Endothelial cell of umbilical vein (primary cell): ENCODE measurements around the gene CLDN9. TPM values are rescaled to one million over a fixed set of nuclear protein-coding genes. Genes with fewer than 3 reads are reported as not detected.

Source experiments
- BruUV-seq: library from RNA; stranded (reverse); fragments of 400-500 nt; replicated peaks from 2 replicates; lab custom pipeline; 2021; lab: Mats Ljungman, UMichigan
- CTCF ChIA-PET: fragments of 300-600, 350-600 bp; sonication (Branson Sonifier 250); formaldehyde crosslinking; loops from one replicate; lab custom pipeline; 2021; ENCODE audit warnings: antibody characterized with exemption, inconsistent platforms; lab: Charles Lee
- POLR2A ChIA-PET: fragments of 300-600, 350-600 bp; sonication (Branson Sonifier 250); formaldehyde crosslinking; loops from one replicate; lab custom pipeline; 2021; ENCODE audit warnings: antibody characterized with exemption, inconsistent platforms; lab: Charles Lee
- DNase-seq: peaks from one replicate; pipeline ENCODE4 v3.0.0-alpha.2; 2011; ENCODE audit warnings: low read depth, low spot score
- FAIRE-seq: peaks from 2 replicates; lab custom pipeline; 2011; peaks lifted over from hg19 to GRCh38; lab: Jason Lieb, UNC
- H2AFZ ChIP-seq: 2 replicates; pipeline ENCODE4 v1.6.0; 2012; ENCODE audit warnings: low read depth, low read length, control low read depth, inconsistent platforms
- H3K27ac ChIP-seq: 2 replicates; pipeline ENCODE4 v1.5.1; 2011; ENCODE audit warnings: low read depth, mild to moderate bottlenecking, control low read depth, low read length, moderate library complexity; ENCODE audit not compliant: insufficient read depth
- H3K27me3 ChIP-seq, 2 experiments: 2 replicates each; pipeline versions ENCODE4 v1.6.0 to v1.6.1; 2011; ENCODE audit warnings: low read length in 2 of 2, mixed read lengths in 1 of 2; ENCODE audit not compliant: control insufficient read depth in 2 of 2, insufficient read depth in 2 of 2
- H3K36me3 ChIP-seq, 2 experiments: 2 replicates in 1 of 2; 3 replicates in 1 of 2; pipeline ENCODE4 v1.5.1; 2011; ENCODE audit warnings: low read length in 2 of 2, mild to moderate bottlenecking in 1 of 2, moderate library complexity in 1 of 2; ENCODE audit not compliant: control insufficient read depth in 2 of 2, insufficient read depth in 2 of 2; ENCODE audit errors: extremely low read depth in 1 of 2
- H3K4me1 ChIP-seq: 3 replicates; pipeline ENCODE4 v1.5.1; 2011; ENCODE audit warnings: mild to moderate bottlenecking, low read length; ENCODE audit not compliant: control insufficient read depth, insufficient read depth; ENCODE audit errors: extremely low read depth
- H3K4me2 ChIP-seq: 2 replicates; pipeline ENCODE4 v1.6.1; 2011; ENCODE audit warnings: low read length, control low read depth, mixed read lengths; ENCODE audit not compliant: insufficient read depth
- H3K4me3 ChIP-seq, 3 experiments: fragments of 200-600 bp in 1 of 3; sonication (generic), shearing (Covaris generic) in 1 of 3; replicated peaks in 1 of 3; 2 replicates each; pipeline ENCODE4 v1.5.1; 2011 to 2016; ENCODE audit warnings: control low read depth in 3 of 3, low read length in 3 of 3, mild to moderate bottlenecking in 2 of 3, inconsistent platforms in 1 of 3, low read depth in 1 of 3, moderate library complexity in 1 of 3; ENCODE audit not compliant: insufficient read depth in 1 of 3
- H3K79me2 ChIP-seq: 2 replicates; pipeline ENCODE4 v1.6.0; 2012; ENCODE audit warnings: low read length, inconsistent platforms; ENCODE audit not compliant: control insufficient read depth, insufficient read depth
- H3K9ac ChIP-seq: replicated peaks from 2 replicates; pipeline ENCODE3; 2011; ENCODE audit warnings: low read length, control low read depth; ENCODE audit not compliant: insufficient read depth; ENCODE audit errors: extremely low read depth
- H3K9me1 ChIP-seq: replicated peaks from 3 replicates; pipeline ENCODE4 v1.6.0; 2011; ENCODE audit warnings: mild to moderate bottlenecking, low read length; ENCODE audit not compliant: control insufficient read depth, insufficient read depth; ENCODE audit errors: extremely low read depth
- H3K9me3 ChIP-seq: replicated peaks from 2 replicates; pipeline ENCODE4 v1.5.1; 2012; ENCODE audit warnings: low read length, inconsistent platforms; ENCODE audit not compliant: control insufficient read depth, insufficient read depth
- H4K20me1 ChIP-seq: replicated peaks from 2 replicates; pipeline ENCODE3; 2011; ENCODE audit warnings: mild to moderate bottlenecking, low read length; ENCODE audit not compliant: control insufficient read depth, insufficient read depth; ENCODE audit errors: extremely low read depth
- CTCF ChIP-seq, 2 donors: IDR thresholded peaks; 1 replicate in 1 of 2; 2 replicates in 1 of 2; pipeline ENCODE4 v1.5.1; 2011; ENCODE audit warnings: low read length in 2 of 2, mild to moderate bottlenecking in 2 of 2, moderate library complexity in 2 of 2, control low read depth in 1 of 2, inconsistent platforms in 1 of 2, low read depth in 1 of 2; ENCODE audit not compliant: insufficient read depth in 1 of 2; ENCODE audit errors: extremely low read depth in 1 of 2
- EZH2 ChIP-seq: IDR thresholded peaks from 2 replicates; pipeline ENCODE4 v1.6.1; 2012; ENCODE audit warnings: borderline replicate concordance, low read depth, mild to moderate bottlenecking, moderate library complexity, low read length, inconsistent platforms; ENCODE audit not compliant: severe bottlenecking
- FOS ChIP-seq: IDR thresholded peaks from 2 replicates; pipeline ENCODE4 v1.6.1; 2011; ENCODE audit warnings: mild to moderate bottlenecking, low read length, moderate library complexity, borderline replicate concordance; ENCODE audit not compliant: insufficient read depth
- GATA2 ChIP-seq: IDR thresholded peaks from 2 replicates; pipeline ENCODE4 v1.7.0; 2011; ENCODE audit warnings: low read depth, mild to moderate bottlenecking, moderate library complexity, mixed read lengths, low read length; ENCODE audit not compliant: insufficient read length, insufficient read depth
- JUN ChIP-seq: IDR thresholded peaks from 2 replicates; pipeline ENCODE4 v1.6.1; 2011; ENCODE audit warnings: borderline replicate concordance, low read depth; ENCODE audit not compliant: insufficient read length, insufficient read depth
- MAX ChIP-seq: IDR thresholded peaks from 2 replicates; pipeline ENCODE4 v1.6.1; 2011; ENCODE audit not compliant: insufficient read depth, insufficient read length
- MYC ChIP-seq: IDR thresholded peaks from one replicate; pipeline ENCODE4 v1.6.1; 2011; ENCODE audit warnings: mild to moderate bottlenecking, low read depth, low read length
- POLR2A ChIP-seq: IDR thresholded peaks from 2 replicates; pipeline ENCODE4 v1.6.1; 2012; ENCODE audit warnings: low read depth, mild to moderate bottlenecking, control low read depth, low read length
- POLR2AphosphoS5 ChIP-seq: IDR thresholded peaks from 2 replicates; pipeline ENCODE4 v1.6.1; 2012; ENCODE audit warnings: low read depth, mild to moderate bottlenecking, control low read depth, low read length, moderate library complexity; ENCODE audit not compliant: insufficient read depth
- dilution Hi-C: fragments of 300-500 bp; cut with MboI; formaldehyde crosslinking; loops from one replicate; pipeline ENCODE4 v1.15.0; 2019; ENCODE audit warnings: low sequenced_read_pairs; ENCODE audit not compliant: extremely low pct_ligation_motif_present
- intact Hi-C: fragments of 100-400 bp; cut with micrococcal nuclease; formaldehyde crosslinking; loops from one replicate; pipeline ENCODE4 v1.10.0; 2022
- polyA plus RNA-seq, 4 experiments: library from polyadenylated mRNA; depleted of rRNA in 3 of 4; stranded (reverse) in 3 of 4; unstranded in 1 of 4; fragments of >200 nt; gene quantifications; 2 replicates each; pipeline versions ENCODE4 v1.2.1 to v1.2.3, GENCODE V29; 2011 to 2012; ENCODE audit warnings: missing spikeins in 1 of 4
- total RNA-seq: library from RNA; stranded (reverse); gene quantifications from 2 replicates; pipeline ENCODE4 v1.2.3, GENCODE V29; 2021

CLDN9 gene
- total and polyA plus RNA-seq, 2 donors (not counting 3 experiments of a cell fraction or from before 2014, with no cell fraction given) = 0.06 TPM; not detected in 1

GRCh38 chr16:3026609-3027488, 14.1 kb downstream of the CLDN9 start:
- CTCF ChIA-PET = interaction anchor here (1.4 to 8.8 kb wide), 4 partner anchors 18 to 141 kb away, joined by 8 to 200 read pairs (median 53); partner anchors contain the start of gene MMP25
- H2AFZ ChIP-seq = no peak overlapping the region
- FAIRE-seq (no peak), DNase-seq (no peak)
- no peak for TF ChIP-seq FOS
- no peak for TF ChIP-seq MYC
- no peak for TF ChIP-seq MAX
- TF ChIP-seq GATA2 = no peak
- no peak for TF ChIP-seq JUN
- no peak for TF ChIP-seq POLR2AphosphoS5
- TF ChIP-seq EZH2 = no peak
- TF ChIP-seq CTCF (IDR thresholded peaks at IDR 0.05; ENCODE audit: extremely low read depth in 1 of 2, insufficient read depth in 1 of 2, low read depth in 1 of 2, low read length in 2 of 2) = no peak
- no peak for TF ChIP-seq POLR2A
- BruUV-seq = no TSS peak
- peaks cover 2% of the 10 kb centered on the region for H3K79me2 ChIP-seq
- peaks cover 0 to 9% of the 10 kb centered on the region in 2 experiments for H3K36me3 ChIP-seq
- H3K9me3 ChIP-seq = no peaks in the 10 kb centered on the region
- H4K20me1 ChIP-seq = no peaks in the 10 kb centered on the region
- POLR2A ChIA-PET = no interaction called here
- H3K27ac ChIP-seq = no peak overlapping the region
- H3K9me1 ChIP-seq = no peaks in the 10 kb centered on the region
- H3K4me1 ChIP-seq = peaks cover 17% of the 10 kb centered on the region
- intact Hi-C loops (no loop called here), dilution Hi-C loops (no loop called here)
- H3K27me3 ChIP-seq = peaks cover 20 to 22% of the 10 kb centered on the region in 2 experiments
- no peak overlapping the region for H3K9ac ChIP-seq
- no peak overlapping the region for H3K4me3 ChIP-seq
- no peak overlapping the region for H3K4me2 ChIP-seq
